DOHH2 (cell line): ENCODE data around the gene TNFAIP6.
"Not testable (repeated sequence)": the region's sequence is repeated elsewhere in the genome, so short reads cannot be mapped to it uniquely, and the experiment has no call there.

Experiments
- CTCF ChIP-seq: fragments of 200-600 bp; sonication (generic); IDR thresholded peaks from one replicate; pipeline ENCODE4 v1.5.1; 2014; ENCODE audit warnings: antibody characterized with exemption, mild to moderate bottlenecking, low read depth, low read length; ENCODE audit not compliant: poor library complexity, severe bottlenecking
- EZH2phosphoT487 ChIP-seq: fragments of 200-600 bp; sonication (generic); IDR thresholded peaks from 2 replicates; pipeline ENCODE4 v1.6.1; 2017; ENCODE audit warnings: borderline replicate concordance, mild to moderate bottlenecking, antibody characterized with exemption, low read length, moderate library complexity, mixed read lengths

- TF ChIP-seq EZH2phosphoT487, CTCF: not testable (repeated sequence)
These were observed 64.3 kb downstream of the TNFAIP6 start for GRCh38 chr2:151421681-151422080.
